GM21723 (cell line): Measurements from ENCODE around the gene COMP.

Experiments used
- ATAC-seq: cut with Tn5 transposase; IDR thresholded peaks from one replicate; pipeline ENCODE4 v1.9.1; 2021; ENCODE audit warnings: mild to moderate bottlenecking, moderate library complexity; ENCODE audit not compliant: unreplicated experiment

Gene COMP

DNA sequence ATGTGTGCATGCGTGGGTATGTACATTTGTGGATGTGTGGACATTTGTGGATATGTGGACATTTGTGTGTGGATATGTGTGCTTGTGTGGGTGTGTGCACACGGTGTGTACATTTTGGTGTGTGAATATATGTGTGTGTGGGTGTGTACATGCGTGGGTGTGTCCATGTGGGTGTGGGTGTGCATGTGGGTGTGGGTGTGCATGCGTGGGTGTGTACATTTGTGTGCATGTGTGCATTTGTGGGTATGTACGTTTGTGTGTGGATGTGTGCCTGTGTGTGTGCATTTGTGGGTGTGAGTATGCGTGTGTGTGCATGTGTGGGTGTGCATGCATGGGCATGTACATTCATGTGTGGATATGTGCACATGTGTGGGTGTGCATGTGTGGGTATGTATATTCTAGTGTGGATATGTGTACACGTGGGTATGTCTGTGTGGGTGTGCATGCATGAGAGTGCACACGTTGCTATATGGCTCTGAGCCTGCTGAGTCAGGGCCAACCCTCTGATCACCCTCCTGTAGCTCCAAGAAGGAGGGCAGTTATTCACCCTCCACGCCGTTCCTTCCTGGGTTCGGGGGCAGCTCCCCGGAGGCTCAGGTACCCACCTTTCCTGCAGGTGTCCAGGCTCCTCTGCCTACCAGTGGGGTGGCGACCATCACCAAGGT, 20.3 kb downstream of the COMP start:
- ATAC-seq = no peak

DNA sequence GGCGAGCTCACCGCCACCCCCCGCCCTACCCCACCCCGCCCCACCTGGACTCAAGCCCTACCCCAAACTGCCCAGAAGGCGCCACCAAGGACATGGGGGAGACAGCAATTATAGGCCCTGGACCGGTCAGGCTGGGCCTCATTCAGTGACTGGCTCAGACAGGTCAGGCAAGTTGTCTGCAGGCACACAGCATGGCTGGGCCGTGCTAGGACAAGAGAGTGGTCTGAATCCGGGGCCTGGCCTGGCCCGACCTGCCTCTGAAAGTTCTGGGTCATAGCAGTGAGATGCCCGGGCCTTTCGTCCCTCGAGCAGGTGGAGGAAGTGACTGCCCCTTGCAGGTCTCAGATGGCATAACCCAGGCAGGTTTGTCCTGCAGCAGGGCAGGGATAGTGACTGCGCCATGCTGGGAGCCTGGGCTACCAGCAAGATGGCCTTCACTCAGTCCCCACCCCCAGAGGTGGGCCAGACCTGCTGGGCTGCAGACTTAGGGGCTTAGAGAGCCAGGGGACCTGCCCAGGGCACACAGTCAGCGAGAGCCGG, 21.0 kb downstream of the COMP start:
- ATAC-seq = no peak

DNA sequence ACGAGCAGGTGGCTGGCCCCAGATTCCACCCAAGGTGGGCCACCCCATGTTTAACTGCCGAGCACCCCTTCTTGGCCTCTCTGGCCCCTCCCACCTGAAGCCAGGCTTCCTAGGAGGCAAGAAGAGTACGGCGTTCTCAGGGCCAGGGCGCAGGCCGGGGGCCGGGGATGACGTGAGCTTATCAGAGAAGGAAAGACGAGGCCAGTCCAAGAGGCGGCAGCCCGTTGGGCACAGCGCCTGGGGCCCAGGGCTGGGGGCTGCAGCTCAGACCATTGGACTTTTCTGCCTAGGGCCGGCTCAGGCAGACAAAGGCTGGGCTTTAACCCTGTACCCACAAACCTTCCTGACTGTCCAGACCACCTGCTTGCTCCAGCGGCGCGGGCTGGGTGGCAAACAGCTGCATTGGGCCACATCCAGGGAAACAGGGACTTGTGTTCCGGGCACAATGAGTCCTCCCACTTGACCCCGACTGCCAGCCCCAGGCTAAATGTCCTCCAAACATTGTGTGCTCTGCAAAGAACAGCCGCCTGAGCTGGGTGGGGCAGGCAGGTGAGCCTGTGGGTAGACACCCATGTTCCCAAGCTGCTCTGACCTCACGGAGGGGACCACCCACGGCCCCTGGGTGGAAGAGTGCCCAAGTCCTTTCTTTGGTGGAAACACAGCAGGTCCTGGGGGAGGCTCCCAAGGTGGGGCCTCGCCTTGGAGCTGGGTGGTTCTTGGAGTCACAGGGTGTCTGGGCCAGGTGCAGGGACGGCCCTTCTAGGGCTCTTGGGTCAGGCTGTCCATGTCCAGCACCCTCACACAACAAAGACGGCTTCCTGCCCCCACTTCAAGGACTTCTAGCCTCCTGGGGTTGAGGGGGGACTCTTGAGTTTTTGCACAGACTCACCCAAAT, 21.9 kb downstream of the COMP start:
- ATAC-seq = no peak

DNA sequence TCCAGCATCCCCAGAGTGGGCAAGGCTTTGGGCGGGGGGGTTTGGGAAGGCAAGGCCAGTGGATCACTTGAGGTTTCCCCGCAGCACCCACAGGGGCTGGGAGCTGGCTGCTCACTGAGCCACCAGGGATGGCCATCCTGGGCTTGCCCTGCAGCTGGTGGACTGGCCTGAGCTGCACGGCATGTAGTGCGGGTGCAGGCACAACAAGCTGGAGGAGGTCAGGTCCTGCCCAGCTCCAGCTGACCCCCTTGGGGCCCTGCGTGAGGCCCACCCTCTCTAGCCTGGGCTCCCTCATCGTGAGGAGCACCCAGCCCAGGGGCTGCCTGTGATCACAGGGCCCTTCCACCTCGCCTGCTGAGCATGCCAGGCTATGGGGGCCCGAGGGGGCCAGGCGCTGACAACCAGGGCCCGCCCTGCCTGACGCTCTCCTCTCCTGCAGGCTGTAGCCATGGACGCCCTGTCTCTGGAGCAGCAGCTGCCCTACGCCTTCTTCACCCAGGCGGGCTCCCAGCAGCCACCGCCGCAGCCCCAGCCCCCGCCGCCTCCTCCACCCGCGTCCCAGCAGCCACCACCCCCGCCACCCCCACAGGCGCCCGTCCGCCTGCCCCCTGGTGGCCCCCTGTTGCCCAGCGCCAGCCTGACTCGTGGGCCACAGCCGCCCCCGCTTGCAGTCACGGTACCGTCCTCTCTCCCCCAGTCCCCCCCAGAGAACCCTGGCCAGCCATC, 22.9 kb downstream of the COMP start:
- ATAC-seq = no peak

DNA sequence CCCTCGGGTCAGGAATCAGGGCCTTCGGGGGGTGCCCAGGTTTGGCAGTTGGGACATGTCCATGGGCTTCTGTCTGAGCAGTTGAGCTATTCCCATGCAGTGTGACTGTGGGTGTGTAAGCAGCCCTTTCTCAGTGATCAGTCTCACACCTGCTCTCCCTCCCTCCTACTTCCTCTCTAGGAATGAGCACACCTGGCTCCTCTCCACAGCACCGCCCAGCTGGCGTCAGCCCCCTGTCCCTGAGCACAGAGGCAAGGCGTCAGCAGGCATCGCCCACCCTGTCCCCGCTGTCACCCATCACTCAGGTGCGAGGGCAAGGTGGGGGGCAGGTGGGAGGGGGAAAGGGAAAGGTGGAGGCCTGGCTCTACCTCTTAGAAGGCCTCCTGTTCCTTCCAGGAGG, 25.9 kb downstream of the COMP start:
- ATAC-seq = no peak

DNA sequence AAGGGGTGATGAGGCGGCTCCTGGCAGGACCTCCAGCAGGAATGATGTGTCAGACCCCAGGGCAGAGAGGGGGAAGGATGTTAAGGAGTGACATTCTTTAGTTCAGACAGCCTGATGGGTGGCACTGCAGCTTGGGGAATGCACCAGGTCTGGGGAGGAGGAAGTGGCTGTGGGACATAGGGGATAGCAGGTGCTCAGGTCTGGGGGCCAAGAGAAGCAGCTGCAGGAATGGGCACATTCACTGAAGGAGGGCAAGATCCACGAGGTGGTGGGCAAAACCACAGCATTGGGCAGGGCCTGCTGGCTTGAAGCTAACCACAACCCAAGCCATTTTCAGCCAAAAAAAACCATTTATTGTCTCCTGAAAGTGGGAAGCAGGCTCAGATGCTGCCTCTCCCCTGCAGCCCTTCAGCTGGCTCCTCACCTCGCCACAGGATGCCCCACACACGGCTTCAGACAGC, 26.5 kb downstream of the COMP start:
- no peak for ATAC-seq

DNA sequence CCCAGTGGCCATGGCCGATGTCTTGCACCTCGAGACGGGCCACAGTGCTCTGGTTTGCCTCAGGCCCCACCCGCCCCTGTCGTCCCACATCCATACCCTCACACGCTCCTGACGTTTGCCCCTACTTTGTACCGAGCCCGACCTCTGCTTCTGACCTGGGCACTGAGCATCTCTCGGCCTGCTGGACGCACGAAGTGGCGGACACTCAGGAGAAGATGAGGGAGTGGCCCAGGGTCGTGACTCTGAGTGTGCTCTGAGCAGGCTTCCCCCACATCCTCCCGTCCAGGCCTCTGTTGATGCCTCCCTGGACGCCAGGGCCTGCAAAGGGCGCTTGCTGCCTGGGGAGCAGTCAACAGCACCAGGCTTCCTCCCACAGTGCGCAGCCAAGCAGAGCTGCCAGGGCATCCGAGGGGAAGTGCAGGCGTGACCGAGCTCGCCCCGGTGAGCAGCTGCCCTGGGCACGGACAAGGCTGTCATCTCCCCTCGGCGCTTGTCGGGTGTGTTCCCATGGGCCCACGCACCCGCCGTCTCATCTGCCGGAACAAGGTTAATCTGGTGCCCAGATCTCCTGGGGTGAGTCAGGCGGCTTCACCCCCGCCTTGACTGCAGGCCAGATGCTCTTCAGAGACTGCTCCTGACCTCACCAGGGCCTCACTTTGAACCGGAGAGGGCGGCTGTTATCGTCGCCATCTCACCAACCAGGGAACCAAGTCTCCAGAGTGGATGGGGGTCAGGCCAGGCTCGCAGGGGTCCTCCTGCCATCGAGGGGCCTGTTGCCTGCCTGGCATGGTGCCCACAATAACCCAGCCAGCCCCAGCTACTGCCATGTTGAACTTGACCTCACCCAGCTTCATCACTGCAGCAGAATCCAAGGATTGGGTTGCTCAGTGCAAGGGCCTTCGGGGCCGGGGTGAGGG, 27.2 kb downstream of the COMP start:
- ATAC-seq = no peak

DNA sequence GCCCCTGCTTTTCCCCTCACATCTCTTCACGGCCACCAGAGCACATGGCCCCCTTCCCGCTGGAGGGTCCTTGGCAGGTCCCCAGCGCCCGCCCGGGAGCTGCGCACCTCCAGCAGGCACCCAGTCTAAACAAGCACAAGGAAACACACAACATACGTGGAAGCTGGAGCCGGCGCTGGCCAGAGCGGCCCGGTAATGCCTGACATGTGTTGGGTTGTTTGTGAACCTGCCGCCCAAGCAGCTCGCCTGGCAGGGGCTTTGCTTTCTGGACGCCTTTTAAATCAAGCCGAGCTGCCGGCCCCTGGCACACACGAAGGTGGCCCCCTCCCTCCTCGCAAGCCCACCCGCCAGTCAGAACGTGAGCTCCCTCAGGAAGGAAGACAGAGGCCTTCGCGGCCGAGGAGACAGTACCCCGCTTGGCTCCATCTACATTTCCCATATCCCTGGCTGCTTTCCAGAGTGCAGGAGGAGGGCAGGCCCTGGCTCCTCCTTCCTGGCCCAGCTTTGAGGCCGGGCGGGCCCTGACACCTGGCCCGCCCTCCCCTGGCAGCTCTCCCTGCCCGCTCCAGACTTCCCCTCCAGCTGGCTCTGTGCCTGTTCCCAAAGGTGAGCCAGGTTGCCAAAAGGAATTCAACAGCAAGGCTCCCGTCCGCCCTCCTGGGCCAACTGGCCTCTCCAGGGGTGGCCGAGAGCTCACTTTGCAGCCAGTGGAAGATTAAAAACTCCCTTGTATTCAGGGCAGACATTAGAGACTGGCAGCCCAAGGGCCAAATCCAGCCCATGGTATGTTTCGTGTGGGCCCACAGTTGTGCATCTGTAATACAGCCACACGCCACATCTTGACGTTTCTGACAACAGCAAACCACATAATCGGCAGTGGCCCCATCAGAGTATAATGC, 28.7 kb downstream of the COMP start:
- no peak for ATAC-seq

DNA sequence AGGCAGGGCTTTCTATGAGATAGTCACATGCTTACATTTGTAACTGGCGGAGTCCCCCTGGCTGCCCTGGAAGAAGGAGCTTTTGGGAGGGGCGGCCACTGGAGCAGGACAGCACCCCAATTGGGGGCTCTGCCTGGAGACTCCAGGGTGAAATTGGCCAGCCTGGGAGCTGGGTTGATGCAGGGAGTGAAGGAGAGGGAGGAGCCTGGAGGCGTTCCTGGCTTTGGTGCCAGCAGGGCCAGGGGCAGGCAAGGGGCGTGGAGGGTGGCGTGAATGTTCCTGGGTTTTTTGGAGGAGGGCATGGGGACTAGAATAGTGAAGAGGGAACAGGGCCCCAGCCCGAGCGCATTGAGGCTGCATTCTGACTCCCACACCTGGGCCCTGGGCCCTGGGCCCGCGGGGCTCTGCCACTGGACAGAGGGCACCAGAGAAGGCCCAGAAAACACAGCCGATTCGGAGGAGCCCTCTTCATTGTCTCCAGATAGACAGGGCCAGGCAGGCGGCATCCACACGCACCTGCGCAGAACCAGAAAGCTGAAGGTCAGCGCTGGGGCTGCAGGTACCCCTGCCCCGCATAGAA, 29.5 kb downstream of the COMP start:
- no peak for ATAC-seq

DNA sequence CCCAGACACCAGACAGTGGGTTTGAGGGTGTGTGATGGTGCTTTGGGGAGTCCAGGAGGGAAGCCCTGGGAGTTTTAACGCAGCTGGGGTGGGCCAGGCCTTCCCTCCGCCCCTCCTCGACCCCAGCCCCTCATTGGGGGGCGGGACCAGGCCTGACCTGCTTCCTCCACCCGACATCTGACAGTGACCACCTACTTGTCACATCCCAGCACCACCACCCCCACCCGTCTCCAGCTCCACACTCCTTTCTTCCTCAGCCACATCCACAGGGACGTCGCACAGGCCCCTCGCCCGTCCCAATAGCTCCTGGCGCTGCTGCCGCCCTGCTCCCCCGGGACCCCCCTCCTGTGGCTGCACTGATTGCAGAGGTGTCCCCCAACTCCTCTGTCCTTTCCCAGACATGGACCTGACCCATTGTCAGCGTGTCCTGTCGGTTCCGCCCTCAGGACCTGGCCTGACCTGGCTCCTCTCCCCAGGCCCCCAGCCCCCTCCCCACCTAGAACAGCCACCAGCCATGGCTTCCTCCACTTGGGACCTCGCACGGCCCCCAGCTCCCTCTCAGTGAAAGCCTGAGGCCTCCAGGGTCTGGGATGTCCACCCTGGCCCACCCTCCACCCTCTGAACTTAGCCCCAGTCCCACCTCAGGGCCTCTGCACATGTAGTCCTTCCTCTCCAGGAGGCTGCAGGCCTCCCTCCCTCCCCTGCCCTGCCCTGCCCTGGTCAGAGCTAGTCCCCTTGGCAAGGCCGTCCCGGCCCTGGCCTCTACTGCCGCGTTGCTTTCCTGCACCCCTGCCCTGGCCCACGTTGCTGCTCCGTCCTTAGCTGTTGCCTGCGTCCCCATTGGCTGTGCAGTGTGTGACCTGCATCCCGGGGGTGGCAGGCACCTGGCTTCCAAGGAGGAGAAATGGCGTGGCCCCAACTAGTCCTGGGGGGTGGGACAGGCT, 30.4 kb downstream of the COMP start:
- no peak for ATAC-seq

DNA sequence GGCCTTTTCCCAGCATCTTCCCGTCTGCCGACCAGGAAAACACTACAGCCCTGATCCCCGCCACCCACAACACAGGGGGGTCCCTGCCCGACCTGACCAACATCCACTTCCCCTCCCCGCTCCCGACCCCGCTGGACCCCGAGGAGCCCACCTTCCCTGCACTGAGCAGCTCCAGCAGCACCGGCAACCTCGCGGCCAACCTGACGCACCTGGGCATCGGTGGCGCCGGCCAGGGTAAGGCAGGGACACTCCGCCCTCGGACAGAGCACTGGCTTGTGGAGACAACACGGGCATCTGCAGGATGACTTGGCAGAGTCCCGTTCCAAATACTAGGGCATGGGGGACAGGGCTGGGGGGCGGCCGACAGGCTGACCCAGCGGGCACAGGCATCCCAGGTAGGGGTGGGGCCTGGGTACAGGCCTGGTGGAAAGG, 31.1 kb downstream of the COMP start:
- no peak for ATAC-seq

DNA sequence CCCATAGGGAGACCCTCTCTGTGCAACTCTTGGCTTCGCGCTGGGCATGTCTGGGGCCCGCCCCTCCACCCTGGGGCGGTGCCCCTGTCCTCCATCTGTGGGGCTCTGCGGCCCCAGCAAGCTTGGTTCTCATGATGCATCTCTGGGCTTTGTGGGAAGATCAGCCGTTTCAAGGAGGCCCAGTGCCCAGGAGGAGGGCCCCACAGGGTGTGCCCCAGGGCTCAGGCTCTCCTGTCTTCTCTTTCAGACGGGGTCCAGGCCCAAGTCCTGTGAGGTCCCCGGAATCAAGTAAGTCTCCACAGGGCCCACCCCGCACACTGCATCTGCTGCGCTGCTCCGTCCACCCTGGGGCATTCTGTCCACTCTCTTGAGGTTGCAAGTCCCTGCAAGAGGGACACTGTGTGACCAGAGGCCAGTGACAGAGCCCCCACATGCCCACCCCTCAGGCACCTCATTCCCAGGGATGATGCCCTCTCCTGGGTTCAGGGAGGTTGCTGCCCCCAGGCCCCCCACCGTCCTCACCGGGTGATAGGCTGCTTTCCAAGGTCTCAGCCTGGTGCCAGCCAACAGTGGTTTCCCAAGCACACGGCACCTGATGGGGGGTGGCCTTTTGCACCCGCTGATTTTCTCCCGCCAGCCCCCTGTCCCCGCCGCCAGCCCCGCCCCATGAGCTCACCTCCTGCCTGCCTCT, 31.7 kb downstream of the COMP start:
- ATAC-seq = no peak

DNA sequence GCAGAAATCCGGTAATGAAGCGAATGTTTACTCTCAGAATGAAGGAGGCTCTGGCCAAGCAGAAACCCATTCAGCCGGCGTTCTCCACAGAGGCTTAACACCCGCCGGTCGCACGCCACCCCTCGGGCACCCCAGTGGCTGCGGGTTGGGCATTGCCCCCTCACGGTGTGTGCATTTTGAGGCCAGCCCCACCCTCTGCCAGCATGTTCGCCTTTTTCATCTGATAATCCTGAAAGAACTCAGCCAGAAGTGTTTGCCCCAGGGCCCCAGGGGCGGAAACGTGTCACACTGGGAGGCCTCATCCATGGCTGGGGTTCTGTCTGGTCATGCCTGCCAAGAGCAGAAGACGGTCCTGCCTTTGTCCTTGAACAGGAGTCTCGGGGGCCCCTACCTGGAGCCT, 34.2 kb downstream of the COMP start:
- no peak for ATAC-seq

DNA sequence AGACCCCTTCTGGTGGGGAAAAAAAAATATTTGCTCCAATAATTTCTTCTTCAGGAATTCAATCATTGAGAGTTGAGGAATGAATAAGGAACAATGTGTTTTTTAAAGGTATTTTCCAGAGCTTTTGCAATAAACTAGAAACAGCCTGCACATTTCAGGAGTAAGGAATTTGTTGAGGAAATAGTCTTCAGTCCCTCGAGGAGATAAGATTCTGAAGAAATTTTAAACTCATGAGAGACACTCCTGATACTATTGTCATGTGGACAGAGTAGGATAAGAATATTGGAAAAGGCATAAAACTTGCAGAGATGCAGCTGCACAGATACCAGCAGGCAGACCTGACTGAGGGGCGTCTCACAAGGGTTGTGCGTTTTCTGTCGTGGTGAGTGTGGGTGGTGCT, 36.6 kb downstream of the COMP start:
- ATAC-seq = no peak

DNA sequence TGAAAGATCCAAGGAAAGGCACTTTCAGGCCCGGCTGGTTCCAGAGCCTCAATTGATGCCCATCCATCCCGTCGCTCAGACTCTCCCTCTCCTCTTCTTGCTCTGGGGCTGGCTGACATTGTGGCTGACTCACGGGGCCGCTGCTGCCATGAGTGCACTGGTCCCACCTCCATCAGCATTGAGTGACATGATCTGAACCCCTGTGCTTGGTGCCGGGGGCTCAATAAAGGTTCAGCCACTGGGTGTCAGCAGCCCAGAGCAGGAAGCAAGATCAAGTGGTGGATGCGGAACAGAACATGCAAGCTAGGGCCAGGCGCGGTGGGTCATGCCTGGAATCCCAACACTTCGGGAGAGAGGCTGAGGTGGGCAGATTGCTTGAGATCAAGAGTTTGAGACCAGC, 39.5 kb downstream of the COMP start:
- no peak for ATAC-seq

DNA sequence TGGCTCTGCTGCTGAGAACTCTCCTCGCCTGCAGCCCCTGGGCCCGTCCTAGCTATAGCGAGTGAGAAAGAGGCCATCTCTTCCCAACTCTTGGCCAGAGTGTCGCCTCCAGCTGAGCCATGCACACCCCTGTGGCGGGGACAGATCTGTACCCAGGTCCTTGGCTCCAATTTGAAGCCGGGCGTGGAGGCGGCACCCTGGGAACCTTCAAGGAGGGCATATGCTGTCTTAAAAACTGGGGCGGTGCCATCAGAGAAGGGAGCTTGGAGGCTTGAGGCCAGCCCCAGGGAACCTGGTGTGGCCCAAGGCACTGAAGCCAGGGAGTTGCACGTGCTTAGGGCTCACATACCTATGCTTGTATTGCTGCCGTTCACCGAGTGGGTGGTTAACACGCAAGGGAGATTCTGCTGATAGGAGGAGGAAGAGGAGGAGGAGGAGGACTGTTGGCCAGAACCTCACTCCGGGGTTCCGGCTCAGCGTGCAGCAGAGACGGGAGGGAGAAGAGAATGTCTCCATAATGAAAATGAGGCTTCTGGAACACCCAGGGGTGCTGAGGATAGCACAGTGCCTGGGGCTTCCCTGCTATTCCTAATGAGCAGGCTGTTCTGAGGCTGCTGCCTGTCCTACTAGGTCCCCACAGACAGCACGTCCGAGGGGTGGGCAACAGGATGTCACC, 40.7 kb downstream of the COMP start:
- no peak for ATAC-seq
